Posterior vena cava (tissue), 2 donors: Measurements from ENCODE around the gene CLP1. TPM values are rescaled to one million over a fixed set of nuclear protein-coding genes. Genes with fewer than 3 reads are reported as not detected.
"Not testable (repeated sequence)": the region's sequence is repeated elsewhere in the genome, so short reads cannot be mapped to it uniquely, and the experiment has no call there.

Experiments used
- DNase-seq: peaks from one replicate; pipeline ENCODE4 v3.0.0-alpha.2; 2020; ENCODE audit warnings: low spot score
- intact Hi-C, 2 donors: fragments of 100-400 bp; cut with DNase I; formaldehyde crosslinking; loops; one replicate each; pipeline versions ENCODE4 v1.14.1 to v1.14.2; 2022 to 2023
- total RNA-seq, 2 donors: library from RNA; stranded (reverse); fragmentation: NEBNext Ultra II Directional; extraction: Animal tissue kit (Norgen Biotek cat#: 25700); gene quantifications; one replicate each; pipeline ENCODE4 v1.2.1, GENCODE V29; 2021
- donor health status: DM: yes; HTN: yes; CAD: no.
- donor health status: DM: yes; HTN: yes; CAD: no.

Gene CLP1
- total RNA-seq, 2 donors from 2014 or later: 7.6 to 10.3 TPM

- DNase-seq, intact Hi-C loops: not testable (repeated sequence)
Measured at GRCh38 chr11:57652230-57652629, 5.3 kb upstream of the CLP1 start.

- DNase-seq: no peak
- intact Hi-C loops: no loop called here
Measured at GRCh38 chr11:57652662-57653061, 4.9 kb upstream of the CLP1 start.

GRCh38 chr11:57653163-57653562 is 4.4 kb upstream of the CLP1 start:
- intact Hi-C loops: no loop called here

GRCh38 chr11:57656885-57657193 is 723 bp upstream of the CLP1 start:
- intact Hi-C loops: no loop called here
- DNase-seq: no peak

More at GRCh38 chr11:57653163-57653562, 4.4 kb upstream of the CLP1 start:
- no peak for DNase-seq

GRCh38 chr11:57658023-57658361 is 430 bp downstream of the CLP1 start:
- intact Hi-C loops: no loop called here
- DNase-seq: no peak

- no peak for DNase-seq
Measured at GRCh38 chr11:57659669-57660068, 2.1 kb downstream of the CLP1 start.

GRCh38 chr11:57662893-57663292 is 5.3 kb downstream of the CLP1 start:
- intact Hi-C loops: loop anchor here in 1 of 2 donors (10.0 kb wide), 1 partner anchor 338 kb away; the partner anchor contains the start of gene TNKS1BP1
- no peak for DNase-seq

More at GRCh38 chr11:57659669-57660068, 2.1 kb downstream of the CLP1 start:
- intact Hi-C loops: loop anchor here in 1 of 2 donors (10.0 kb wide), 1 partner anchor 335 kb away; the partner anchor contains the start of gene TNKS1BP1

GRCh38 chr11:57663975-57664374 is 6.4 kb downstream of the CLP1 start:
- DNase-seq: no peak
- intact Hi-C loops: loop anchor here in 1 of 2 donors (10.0 kb wide), 1 partner anchor 339 kb away; the partner anchor contains the start of gene TNKS1BP1

GRCh38 chr11:57667117-57667735 is 9.7 kb downstream of the CLP1 start:
- DNase-seq: peak; percentile 99
- intact Hi-C loops: loop anchor here in 1 of 2 donors (10.0 kb wide), 1 partner anchor 342 kb away; the partner anchor contains the start of gene TNKS1BP1

GRCh38 chr11:57667736-57668433 is 10.3 kb downstream of the CLP1 start, which contains the start of gene ZDHHC5:
Gene ZDHHC5 (plus strand): TSS chr11:57668114. CDS start chr11:57673091, 4,977 bp downstream.
- peak; percentile 100 for DNase-seq
- intact Hi-C loops: loop anchor here in 1 of 2 donors (10.0 kb wide), 1 partner anchor 343 kb away; the partner anchor contains the start of gene TNKS1BP1

GRCh38 chr11:57668434-57668782 is 10.8 kb downstream of the CLP1 start:
- intact Hi-C loops: loop anchor here in 1 of 2 donors (10.0 kb wide), 1 partner anchor 344 kb away; the partner anchor contains the start of gene TNKS1BP1
- DNase-seq: no peak

- DNase-seq: no peak
- intact Hi-C loops: no loop called here
Measured at GRCh38 chr11:57674251-57674650, 16.7 kb downstream of the CLP1 start.

GRCh38 chr11:57675176-57675941 is 17.8 kb downstream of the CLP1 start:
- intact Hi-C loops: no loop called here
- DNase-seq: no peak

- no peak for DNase-seq
- intact Hi-C loops: no loop called here
Measured at GRCh38 chr11:57679396-57679795, 21.8 kb downstream of the CLP1 start.

- intact Hi-C loops: no loop called here
- DNase-seq: no peak
Measured at GRCh38 chr11:57680552-57680874, 23.0 kb downstream of the CLP1 start.

- no peak for DNase-seq
- intact Hi-C loops: no loop called here
Measured at GRCh38 chr11:57681168-57681567, 23.6 kb downstream of the CLP1 start.

- DNase-seq, intact Hi-C loops: not testable (repeated sequence)
Measured at GRCh38 chr11:57690474-57690873, 32.9 kb downstream of the CLP1 start.

- DNase-seq: no peak
- intact Hi-C loops: no loop called here
Measured at GRCh38 chr11:57698843-57699365, 41.3 kb downstream of the CLP1 start.

GRCh38 chr11:57699813-57700212 is 42.3 kb downstream of the CLP1 start:
- no peak for DNase-seq
- intact Hi-C loops: no loop called here

GRCh38 chr11:57700425-57700824 is 42.9 kb downstream of the CLP1 start:
- intact Hi-C loops: no loop called here
- no peak for DNase-seq
